ENCODE measurements around the gene ATP11B. TPM values are rescaled to one million over a fixed set of nuclear protein-coding genes. Genes with fewer than 3 reads are reported as not detected.

ATP11B gene
- total RNA-seq, 2 donors from 2014 or later: 100 to 129 TPM

GRCh38 chr3:182802413-182803390 lies 9.4 kb downstream of the ATP11B start:
- Histone ChIP-seq H3K27me3 (no peaks in the 10 kb centered on the region), H3K4me1 (no peaks in the 10 kb centered on the region), H3K4me3 (no peak overlapping the region), H3K9ac (ENCODE audit: low read depth in 2 of 2, low read length in 2 of 2) (no peak overlapping the region), H3K9me3 (no peaks in the 10 kb centered on the region), H3K27ac (no peak overlapping the region), H3K36me3 (no peaks in the 10 kb centered on the region)
- intact Hi-C loops (cut with DNase I): no loop called here
- no peak for TF ChIP-seq CTCF (IDR thresholded peaks at IDR 0.05)
- DNase-seq: no peak

- no peak overlapping the region for H3K4me3 ChIP-seq
- intact Hi-C loops (cut with DNase I): no loop called here
- TF ChIP-seq CTCF (IDR thresholded peaks at IDR 0.05): no peak
- DNase-seq: no peak
- H3K36me3 ChIP-seq: no peaks in the 10 kb centered on the region
- no peak overlapping the region for H3K27ac ChIP-seq
- no peaks in the 10 kb centered on the region for H3K27me3 ChIP-seq
- H3K9ac ChIP-seq (ENCODE audit: low read depth in 2 of 2, low read length in 2 of 2): no peak overlapping the region
- H3K9me3 ChIP-seq: no peaks in the 10 kb centered on the region
- no peaks in the 10 kb centered on the region for H3K4me1 ChIP-seq
Measured at GRCh38 chr3:182803596-182803995, 10.3 kb downstream of the ATP11B start.

- no peak for TF ChIP-seq CTCF (IDR thresholded peaks at IDR 0.05)
- H3K27ac ChIP-seq: no peak overlapping the region
- intact Hi-C loops (cut with DNase I): no loop called here
- H3K36me3 ChIP-seq: no peaks in the 10 kb centered on the region
- no peak for DNase-seq
- H3K4me1 ChIP-seq: peaks cover 3% of the 10 kb centered on the region
- H3K9me3 ChIP-seq: no peaks in the 10 kb centered on the region
- H3K9ac ChIP-seq (ENCODE audit: low read depth in 2 of 2, low read length in 2 of 2): no peak overlapping the region
- H3K27me3 ChIP-seq: no peaks in the 10 kb centered on the region
- no peak overlapping the region for H3K4me3 ChIP-seq
Measured at GRCh38 chr3:182807061-182807460, 13.8 kb downstream of the ATP11B start.

- Histone ChIP-seq H3K9ac (ENCODE audit: low read depth in 2 of 2, low read length in 2 of 2) (no peak overlapping the region), H3K9me3 (no peaks in the 10 kb centered on the region), H3K27me3 (no peaks in the 10 kb centered on the region), H3K4me1 (peaks cover 7% of the 10 kb centered on the region), H3K27ac (no peak overlapping the region), H3K4me3 (no peak overlapping the region), H3K36me3 (no peaks in the 10 kb centered on the region)
- TF ChIP-seq CTCF (IDR thresholded peaks at IDR 0.05): no peak
- intact Hi-C loops (cut with DNase I): no loop called here
- no peak for DNase-seq
Measured at GRCh38 chr3:182808041-182808770, 14.9 kb downstream of the ATP11B start.

GRCh38 chr3:182809531-182809930 lies 16.2 kb downstream of the ATP11B start:
- H3K27me3 ChIP-seq: no peaks in the 10 kb centered on the region
- peaks cover 7% of the 10 kb centered on the region for H3K4me1 ChIP-seq
- no peak overlapping the region for H3K4me3 ChIP-seq
- TF ChIP-seq CTCF (IDR thresholded peaks at IDR 0.05): no peak
- no peak for DNase-seq
- no peaks in the 10 kb centered on the region for H3K9me3 ChIP-seq
- intact Hi-C loops (cut with DNase I): no loop called here
- no peak overlapping the region for H3K9ac ChIP-seq (ENCODE audit: low read depth in 2 of 2, low read length in 2 of 2)
- H3K27ac ChIP-seq: no peak overlapping the region
- H3K36me3 ChIP-seq: no peaks in the 10 kb centered on the region
